Caki2 (cell line): ENCODE results near the gene CSNK2B. TPM values are rescaled to one million over a fixed set of nuclear protein-coding genes. Genes with fewer than 3 reads are reported as not detected.

Experiments
- DNase-seq: peaks from one replicate; pipeline ENCODE4 v3.0.0-alpha.2; 2015; ENCODE audit warnings: low read depth
- in situ Hi-C: cut with HindIII; loops from 2 replicates; pipeline ENCODE4 v1.10.0; 2016; ENCODE audit warnings: low sequenced_read_pairs, low pct_unique_long_range_greater_than_20kb, mixed read lengths
- total RNA-seq: library from RNA; depleted of rRNA; stranded (reverse); fragments of >200 nt; shearing (Covaris generic); gene quantifications from 2 replicates; pipeline ENCODE4 v1.2.3, GENCODE V29; 2014; ENCODE audit warnings: low replicate concordance

The CSNK2B gene
- total RNA-seq, 1 experiment from 2014 or later, result 104 TPM

DNA sequence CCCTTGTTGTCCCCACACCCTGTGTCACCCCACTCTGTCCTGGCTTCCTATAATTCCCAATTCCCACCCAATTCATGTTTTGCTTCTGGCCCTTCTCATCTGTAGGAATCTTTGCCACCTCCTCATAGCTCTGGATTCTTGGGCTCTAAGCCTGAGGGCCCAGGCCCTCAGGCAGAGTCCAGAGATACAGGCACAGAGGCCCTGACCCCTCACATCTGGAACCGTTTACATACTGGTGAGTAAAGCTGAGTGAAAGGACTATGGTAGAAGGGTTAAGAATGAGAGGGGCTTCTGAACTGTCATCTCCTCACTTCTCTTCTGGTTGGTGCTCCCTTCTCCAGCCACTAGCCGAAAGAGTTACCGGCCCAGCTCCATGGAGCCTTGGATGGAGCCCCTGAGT lies 31.7 kb upstream of the CSNK2B start:
- no peak for DNase-seq
- in situ Hi-C loops, result no loop called here

DNA sequence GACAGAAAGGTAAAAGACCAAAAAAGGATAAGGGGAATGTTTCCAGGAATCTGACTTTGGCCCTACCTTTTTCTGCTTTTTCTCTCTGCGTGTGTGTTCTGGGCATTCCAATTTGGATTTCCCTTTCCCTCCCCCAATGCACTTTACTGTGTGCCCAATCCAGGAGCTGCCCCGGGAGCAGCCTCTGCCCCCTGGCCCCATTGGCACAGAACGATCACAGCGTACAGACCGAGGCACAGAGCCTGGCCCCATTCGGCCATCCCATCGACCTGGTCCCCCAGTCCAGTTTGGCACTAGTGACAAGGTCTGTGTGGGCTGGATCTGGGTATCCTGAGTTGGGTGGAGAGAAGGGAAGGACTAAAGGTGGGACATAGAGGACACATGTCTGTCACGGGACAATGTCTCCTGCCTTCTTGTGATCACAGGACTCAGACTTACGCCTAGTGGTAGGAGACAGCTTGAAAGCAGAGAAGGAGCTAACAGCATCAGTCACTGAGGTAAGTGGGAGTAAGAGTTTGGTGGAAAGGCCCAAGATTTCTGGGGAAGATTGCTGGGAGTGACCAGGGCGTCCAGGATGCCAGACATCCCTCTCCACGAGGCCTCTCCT lies 30.8 kb upstream of the CSNK2B start:
- in situ Hi-C loops, result no loop called here
- no peak for DNase-seq

DNA sequence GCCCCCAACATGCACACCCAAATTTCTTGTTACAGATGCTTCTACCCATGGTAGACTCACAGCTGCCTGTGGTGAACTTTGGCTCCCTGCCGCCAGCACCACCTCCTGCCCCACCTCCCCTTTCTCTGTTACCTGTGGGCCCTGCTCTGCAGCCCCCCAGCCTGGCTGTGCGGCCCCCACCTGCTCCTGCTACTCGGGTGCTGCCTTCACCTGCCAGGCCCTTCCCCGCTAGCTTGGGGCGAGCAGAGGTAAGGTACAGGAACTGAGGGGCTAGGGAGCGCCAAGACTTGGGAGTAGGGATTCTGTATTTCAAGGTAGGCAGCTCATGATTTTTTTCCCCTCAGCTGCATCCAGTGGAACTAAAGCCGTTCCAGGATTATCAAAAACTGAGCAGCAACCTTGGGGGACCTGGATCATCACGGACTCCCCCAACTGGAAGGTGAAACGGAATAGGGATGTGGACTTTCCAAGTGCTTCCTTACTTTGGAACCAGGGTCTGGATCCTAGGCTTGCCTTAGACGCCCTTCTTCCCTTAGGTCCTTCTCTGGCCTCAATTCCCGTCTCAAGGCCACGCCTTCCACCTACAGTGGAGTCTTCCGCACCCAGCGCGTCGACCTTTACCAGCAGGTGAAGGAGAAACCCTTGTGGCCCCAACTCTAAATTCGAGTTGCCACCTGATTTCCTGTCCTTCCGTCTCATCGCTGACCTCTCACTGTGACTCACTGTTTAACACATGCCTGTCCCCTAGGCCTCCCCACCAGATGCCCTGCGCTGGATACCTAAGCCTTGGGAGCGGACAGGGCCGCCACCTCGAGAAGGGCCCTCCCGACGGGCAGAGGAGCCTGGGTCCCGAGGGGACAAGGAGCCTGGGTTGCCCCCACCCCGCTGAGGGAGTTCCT lies 28.9 kb upstream of the CSNK2B start:
- in situ Hi-C loops, result no loop called here
- no peak for DNase-seq

DNA sequence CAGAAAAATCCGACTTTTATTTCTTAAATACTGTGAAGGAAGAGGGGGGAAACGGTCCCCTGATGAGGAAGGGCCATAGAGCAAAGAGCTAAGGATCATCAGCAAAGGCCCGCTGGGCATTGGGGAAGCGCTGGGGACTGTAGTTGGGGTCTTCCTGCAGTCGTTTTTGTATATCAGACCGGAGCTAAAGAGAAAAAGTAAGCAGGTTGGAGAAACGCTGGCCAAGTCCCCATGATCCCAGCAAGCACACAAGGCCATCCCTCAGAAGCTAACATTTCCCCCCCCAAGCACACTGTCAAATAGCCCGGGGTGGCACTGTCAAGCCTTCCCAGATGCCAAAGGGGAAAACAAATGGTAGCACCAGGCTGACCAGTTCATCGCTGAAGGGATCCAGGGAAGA lies 26.8 kb upstream of the CSNK2B start:
- DNase-seq, result no peak
- in situ Hi-C loops, result no loop called here

DNA sequence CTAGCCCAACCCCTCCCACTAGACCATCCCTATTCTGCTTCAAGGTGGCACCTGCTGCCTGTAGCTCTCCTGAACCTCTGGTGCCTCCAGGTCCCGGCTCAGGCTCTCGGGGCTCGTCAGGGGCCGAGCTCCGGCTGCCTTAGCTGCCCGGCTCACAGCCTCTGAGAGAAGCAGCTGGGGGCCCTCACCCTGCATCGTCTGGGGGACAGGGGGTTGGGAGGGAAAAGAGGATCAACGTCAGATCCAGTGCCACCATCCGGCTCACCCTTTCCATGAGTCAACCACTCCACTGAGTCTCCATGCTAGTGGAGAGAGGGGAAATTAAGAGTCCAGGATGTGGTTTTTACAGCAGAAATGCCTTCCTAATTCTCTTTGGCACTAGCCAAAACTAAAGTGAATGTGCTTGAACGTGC lies 26.4 kb upstream of the CSNK2B start:
- DNase-seq, result no peak
- in situ Hi-C loops, result no loop called here

DNA sequence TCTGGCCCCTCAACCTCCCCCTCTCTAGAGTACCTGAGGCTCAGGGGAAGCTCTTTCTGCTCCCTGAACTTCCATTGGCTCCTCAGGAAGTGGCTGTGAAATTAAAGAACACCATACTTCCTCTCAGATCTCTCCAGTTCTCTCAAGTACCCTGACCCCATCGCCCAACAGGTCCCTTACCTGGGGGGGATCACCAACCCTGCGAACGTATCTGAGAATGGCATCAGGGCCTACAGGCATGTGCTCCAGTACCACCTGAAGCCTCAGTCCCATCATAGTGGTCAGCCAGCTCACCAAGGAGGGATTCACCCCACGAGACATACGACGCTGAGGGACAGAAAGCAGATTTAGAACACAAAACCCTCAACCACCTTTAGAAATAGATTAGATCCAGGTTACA lies 25.3 kb upstream of the CSNK2B start:
- in situ Hi-C loops, result no loop called here
- no peak for DNase-seq

DNA sequence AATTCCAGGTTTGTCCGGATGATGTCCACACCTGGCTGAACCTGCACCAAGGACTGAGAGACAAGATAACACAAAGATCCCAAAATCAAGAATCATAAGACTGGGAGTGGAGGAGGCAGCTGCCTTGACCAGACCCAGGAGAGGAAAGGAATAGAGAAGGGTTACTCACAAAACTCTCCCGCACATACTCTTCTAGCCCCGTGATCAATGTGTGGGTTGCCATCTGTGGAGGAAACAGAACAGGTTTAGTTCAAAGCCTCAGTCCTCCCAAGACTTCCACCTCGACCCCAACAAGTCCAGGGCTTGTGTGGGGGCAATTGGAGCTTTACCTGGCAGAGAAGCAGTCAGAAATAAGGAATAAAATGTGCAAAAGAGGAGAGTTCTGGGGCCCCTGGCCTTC lies 24.5 kb upstream of the CSNK2B start:
- DNase-seq, result no peak
- in situ Hi-C loops, result no loop called here

DNA sequence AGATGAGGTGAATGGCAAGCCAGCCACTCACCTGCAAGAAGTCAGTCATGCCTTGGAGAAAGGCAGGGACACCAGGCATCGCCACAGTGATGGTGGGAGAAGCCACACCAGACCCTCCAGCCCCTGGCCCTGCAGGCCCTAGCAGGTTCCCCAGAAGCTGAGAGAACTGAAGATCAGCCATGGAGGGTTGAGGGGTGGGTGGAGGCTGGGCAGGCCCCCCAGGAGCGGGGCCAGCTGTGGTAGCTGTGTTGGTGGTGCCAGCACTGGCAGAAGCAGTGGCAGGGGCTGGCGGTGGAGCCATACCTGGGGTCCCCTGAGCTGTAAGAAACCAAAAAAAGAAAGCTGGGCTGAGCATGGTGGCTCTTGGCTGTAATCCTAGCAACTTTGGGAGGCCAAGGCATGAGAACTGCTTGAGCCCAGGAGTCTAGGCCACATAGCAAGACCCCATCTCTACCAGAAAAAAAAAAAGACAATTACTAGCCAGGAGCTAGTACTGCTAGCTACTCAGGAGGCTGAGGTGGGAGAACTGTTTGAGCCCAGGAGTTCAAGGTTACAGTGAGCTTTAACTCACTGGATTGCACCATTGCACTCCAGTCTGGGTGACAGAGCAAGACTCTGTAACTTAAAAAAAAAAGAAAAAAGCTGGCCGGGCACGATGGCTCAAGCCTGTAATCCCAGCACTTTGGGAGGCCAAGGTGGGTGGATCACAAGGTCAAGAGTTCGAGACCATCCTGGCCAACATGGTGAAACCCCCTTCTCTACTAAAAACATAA lies 22.9 kb upstream of the CSNK2B start:
- DNase-seq, result no peak
- in situ Hi-C loops, result no loop called here

DNA sequence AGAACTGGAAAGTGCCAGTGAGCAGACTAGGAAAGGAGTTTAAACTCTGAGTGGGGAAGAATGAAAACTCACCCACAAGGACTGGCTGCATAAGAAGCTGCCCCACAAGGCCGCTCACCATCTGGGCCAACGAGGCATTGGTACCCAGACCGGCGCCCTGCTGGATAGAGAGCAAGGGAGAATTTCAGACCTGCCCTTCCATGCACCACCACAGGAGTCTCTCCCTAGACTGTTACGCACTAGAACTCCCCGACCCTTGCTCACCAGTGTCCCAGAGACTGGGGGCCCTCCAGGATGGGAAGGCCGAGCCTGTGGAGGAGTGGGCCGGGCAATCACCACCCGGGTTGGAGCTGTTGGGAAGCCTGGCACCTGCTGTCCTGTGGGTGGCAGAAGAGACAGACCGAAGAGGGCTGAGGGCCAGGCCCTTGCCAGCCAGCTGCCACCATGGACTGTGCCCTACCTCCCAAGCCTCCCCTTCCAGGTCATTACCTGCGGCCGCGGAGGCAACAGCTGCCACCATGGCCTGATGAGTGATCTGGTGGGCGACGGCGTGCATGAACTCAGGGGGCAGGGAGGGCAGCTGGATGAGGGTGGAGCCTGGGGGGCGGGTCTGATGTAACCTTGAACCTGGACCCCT lies 21.9 kb upstream of the CSNK2B start:
- in situ Hi-C loops, result no loop called here
- DNase-seq, result no peak

DNA sequence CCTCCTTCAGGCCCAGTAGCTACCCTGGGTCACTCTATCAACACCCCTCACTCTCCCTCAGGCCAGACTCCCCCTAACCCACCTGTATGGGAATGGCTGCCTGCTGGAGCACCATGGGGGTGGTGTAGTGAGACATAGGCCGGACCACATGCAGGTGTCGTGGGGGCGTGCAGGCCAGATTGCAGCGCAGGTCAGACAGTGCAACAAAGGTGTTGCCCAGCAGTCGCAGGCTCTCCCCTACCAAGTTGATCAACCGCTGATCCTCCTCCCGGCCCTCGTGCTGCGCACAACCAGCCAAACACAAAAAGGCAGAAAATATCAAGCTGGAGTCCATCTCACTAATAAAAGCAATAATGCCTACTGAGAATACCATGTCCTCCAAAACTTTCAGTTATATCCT lies 20.6 kb upstream of the CSNK2B start:
- in situ Hi-C loops, result no loop called here
- DNase-seq, result no peak

DNA sequence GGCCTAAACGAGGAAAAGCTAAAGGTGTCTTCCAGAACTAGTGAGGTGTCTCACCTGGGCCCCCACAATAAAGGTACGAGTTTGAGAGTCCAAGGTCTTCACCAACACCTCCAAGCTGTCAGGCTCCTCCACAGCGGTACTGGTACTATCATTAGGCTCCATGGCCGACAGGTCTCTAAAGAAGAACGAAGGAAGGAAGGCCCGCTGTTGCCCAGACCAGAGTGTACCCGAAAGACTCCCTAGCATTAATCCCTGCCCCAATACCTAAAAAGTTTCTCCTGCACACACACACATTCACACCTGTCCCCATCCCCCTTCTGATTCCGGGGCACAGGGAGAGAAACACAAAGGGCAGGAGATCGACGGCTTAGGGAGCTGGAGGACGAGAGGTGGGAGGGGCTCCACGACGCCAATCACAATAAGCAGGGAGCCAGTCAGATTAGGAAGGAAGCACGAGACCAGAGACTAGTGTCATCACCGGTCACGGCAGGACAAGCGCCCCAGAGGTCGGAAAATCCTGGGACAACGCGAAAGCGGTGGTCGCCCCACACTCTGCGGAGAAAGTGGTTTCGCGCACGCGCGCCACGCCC lies 14.2 kb upstream of the CSNK2B start:
- DNase-seq, result peak; percentile 86
- in situ Hi-C loops, result no loop called here

DNA sequence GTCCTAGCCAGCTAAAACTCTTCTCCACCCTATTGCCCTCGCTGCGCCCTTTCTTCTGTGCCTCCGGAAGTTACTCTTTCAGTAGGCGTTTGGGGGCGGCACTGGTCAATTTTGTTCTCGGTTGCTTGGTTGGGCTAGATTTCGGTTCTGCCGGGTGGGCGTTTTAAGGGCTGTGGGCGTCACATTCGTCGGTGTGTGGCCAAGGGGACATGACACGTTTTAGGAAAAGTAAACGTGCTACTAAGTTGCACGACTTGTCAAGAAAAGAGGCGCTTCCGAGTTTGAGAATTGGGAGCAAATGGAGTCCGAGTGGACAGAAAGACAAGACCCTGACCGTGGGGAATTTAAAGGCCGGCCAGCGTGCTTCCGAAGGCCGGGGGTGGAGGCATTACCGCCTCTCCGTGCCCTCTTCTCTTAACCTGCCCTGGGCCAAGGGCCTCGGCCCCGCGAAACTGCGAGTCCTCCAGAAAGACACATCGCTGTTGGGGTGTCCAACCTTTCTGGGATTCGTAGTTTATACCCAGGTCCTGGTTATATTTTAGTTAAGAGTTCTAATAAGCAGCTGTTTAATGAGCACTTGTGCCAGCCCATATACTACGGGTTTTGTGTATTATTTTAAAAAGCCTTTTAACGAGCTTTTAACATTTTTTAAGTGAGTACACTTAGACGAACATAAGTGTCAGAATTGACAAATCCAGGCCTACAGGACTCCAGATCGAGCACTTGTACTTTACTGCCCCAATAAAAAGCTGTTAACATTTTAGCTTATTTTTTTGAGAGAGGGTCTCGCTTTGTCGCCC lies 12.8 kb upstream of the CSNK2B start:
- DNase-seq, result peak; percentile 98
- in situ Hi-C loops, result no loop called here

DNA sequence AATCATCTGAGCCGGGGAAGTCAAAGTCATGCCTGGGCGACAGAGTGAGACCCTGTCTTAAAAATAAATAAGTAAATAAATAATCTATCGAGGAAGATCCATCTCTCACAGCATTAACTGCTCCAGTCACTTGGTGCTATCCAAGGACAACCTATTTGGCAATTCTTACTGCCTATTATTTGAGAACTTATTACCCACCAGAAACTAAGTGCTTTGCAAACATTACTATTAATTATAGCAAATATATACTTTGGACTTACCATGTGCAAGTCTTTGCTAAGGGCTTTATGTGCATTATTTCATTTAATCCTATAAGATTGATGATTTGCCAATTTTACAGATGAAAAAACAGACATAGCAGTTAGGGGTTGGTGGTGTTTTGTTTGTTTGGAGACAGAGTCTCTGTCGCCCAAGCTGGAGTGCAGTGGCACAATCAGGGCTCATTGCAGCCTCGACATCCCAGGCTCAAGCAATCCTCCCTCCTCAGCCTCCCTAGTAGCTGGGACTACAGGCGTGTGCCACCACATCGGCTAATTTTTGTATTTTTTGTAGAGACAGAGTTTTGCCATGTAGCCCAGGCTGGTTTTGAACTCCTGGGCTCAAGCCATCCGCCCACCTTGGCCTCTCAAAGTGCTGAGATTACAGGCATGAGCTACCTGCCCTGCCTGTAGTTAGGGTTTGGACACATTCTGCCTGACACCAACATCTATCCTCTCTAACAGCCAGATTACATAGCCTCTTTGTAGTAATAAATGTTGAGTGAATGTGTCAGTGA lies 11.1 kb upstream of the CSNK2B start:
- in situ Hi-C loops, result no loop called here
- no peak for DNase-seq

DNA sequence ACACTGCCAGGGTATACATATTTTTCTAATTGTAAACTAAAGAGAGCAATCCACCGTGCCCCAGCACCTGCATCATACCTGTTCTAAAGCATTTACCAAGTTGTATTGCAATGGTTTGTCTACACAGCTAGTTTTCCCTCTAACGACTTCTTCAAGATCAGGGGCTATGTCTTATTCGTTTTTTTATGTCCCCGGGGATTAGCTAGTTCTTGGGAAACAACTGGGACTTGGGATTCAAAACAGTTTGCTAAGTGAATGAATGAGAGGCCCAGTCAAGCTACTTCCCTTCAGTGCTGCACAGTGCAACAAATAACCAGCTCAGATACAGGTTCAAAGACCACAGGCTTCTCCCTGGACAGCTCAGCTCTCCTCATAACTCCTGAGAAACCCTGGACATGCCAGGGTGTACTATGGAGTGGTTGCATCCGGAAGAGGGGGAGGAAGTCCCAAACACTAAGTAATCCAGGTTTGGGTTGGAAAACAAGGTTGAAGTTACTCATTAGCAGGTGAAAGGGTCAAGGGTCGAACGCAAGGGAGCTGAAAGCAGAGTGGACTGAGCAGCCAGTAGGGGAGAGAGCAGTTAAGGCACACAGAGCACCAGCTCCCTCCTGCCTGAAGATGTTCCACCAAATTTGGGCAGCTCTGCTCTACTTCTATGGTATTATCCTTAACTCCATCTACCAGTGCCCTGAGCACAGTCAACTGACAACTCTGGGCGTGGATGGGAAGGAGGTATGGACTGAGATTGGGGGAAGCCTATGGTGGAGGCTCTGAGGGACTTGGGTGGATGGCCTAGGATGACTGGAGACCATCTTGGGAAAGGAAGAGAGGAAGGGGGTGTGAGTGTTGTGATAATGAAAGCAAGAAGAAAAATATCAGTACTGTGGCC lies 10.3 kb upstream of the CSNK2B start, which contains the start of gene APOM:
Gene APOM, plus strand, starts transcription at position 546 of the 889 bp plus-strand sequence. Its CDS starts 73 bp downstream, at position 619.
- in situ Hi-C loops, result no loop called here
- peak; percentile 56 for DNase-seq

DNA sequence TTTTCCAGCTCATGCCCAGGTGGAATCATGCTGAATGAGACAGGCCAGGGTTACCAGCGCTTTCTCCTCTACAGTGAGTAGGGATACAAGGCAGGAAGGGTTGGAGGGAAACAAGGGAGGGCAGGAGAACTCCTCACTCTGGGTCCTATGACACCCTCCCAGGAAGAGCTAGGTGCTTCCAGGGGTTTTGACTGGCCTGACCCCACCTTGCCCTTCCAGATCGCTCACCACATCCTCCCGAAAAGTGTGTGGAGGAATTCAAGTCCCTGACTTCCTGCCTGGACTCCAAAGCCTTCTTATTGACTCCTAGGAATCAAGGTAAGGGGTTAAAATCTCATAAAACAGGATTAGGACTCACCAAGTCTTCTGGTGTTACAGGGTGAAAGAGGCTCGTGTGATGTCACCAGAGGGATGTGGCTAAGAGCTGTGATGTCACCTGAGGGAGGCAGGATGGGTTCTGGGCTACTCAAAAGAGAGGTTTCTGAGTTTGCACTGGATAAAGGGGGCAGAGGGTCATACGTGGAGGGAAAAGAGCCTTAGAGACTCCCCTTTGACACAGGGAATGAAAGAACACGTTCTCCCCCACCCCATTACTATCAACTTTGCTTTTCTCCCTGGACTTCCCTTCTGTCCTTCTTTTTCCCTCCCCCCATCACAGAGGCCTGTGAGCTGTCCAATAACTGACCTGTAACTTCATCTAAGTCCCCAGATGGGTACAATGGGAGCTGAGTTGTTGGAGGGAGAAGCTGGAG lies 8.3 kb upstream of the CSNK2B start:
- in situ Hi-C loops, result no loop called here
- DNase-seq, result no peak
